IPS DF 4.7 (cell line): ENCODE results near the gene SUN5.

ENCODE experiments used
- DNase-seq: peaks from one replicate; pipeline ENCODE4 v3.0.0-alpha.2; 2013; ENCODE audit warnings: low spot score; ENCODE audit errors: extremely low read depth

SUN5 gene

GRCh38 chr20:33026779-33027759 lies 22.8 kb upstream of the SUN5 start:
- no peak for DNase-seq

GRCh38 chr20:33026072-33026778 lies 22.0 kb upstream of the SUN5 start:
- DNase-seq, result no peak

- no peak for DNase-seq
Observed at GRCh38 chr20:33025318-33025876, 21.2 kb upstream of the SUN5 start.

GRCh38 chr20:33024609-33025317 lies 20.5 kb upstream of the SUN5 start:
- DNase-seq, result no peak

- DNase-seq, result no peak
Observed at GRCh38 chr20:33024243-33024560, 20.0 kb upstream of the SUN5 start.

GRCh38 chr20:33023439-33024242 lies 19.4 kb upstream of the SUN5 start:
- DNase-seq, result no peak

GRCh38 chr20:33022694-33023438 lies 18.6 kb upstream of the SUN5 start:
- DNase-seq, result no peak

GRCh38 chr20:33022289-33022688 lies 18.1 kb upstream of the SUN5 start:
- DNase-seq, result no peak

- no peak for DNase-seq
Observed at GRCh38 chr20:33021879-33022278, 17.6 kb upstream of the SUN5 start.

- DNase-seq, result no peak
Observed at GRCh38 chr20:33020278-33021161, 16.3 kb upstream of the SUN5 start.

GRCh38 chr20:33019465-33020277 lies 15.4 kb upstream of the SUN5 start:
- no peak for DNase-seq

GRCh38 chr20:33018169-33018931 lies 14.1 kb upstream of the SUN5 start:
- no peak for DNase-seq

- no peak for DNase-seq
Observed at GRCh38 chr20:33017542-33017941, 13.3 kb upstream of the SUN5 start.

GRCh38 chr20:33016581-33017109 lies 12.4 kb upstream of the SUN5 start:
- DNase-seq, result no peak

GRCh38 chr20:33015700-33016580 lies 11.7 kb upstream of the SUN5 start:
- no peak for DNase-seq

GRCh38 chr20:33015114-33015484 lies 10.9 kb upstream of the SUN5 start:
- DNase-seq, result no peak
